HG03039 (cell line): ENCODE measurements around the gene UBA3.

Source experiments
- ATAC-seq: cut with Tn5 transposase; IDR thresholded peaks from one replicate; pipeline ENCODE4 v1.9.1; 2021; ENCODE audit warnings: mild to moderate bottlenecking, moderate library complexity; ENCODE audit not compliant: unreplicated experiment

Gene UBA3

GRCh38 chr3:69099576-69099975 is 19.4 kb upstream of the UBA3 start:
- no peak for ATAC-seq

GRCh38 chr3:69097407-69098086 is 17.4 kb upstream of the UBA3 start:
- ATAC-seq: no peak

- ATAC-seq: no peak
Observed at GRCh38 chr3:69096299-69096698, 16.1 kb upstream of the UBA3 start.

GRCh38 chr3:69095636-69096035 is 15.5 kb upstream of the UBA3 start:
- ATAC-seq: no peak

GRCh38 chr3:69094467-69095205 is 14.5 kb upstream of the UBA3 start:
- no peak for ATAC-seq

GRCh38 chr3:69092030-69092516 is 11.9 kb upstream of the UBA3 start:
- peak; percentile 58 for ATAC-seq

- ATAC-seq: no peak
Observed at GRCh38 chr3:69091389-69092029, 11.3 kb upstream of the UBA3 start.

GRCh38 chr3:69090021-69090420 is 9.9 kb upstream of the UBA3 start:
- no peak for ATAC-seq

- peak; percentile 19 for ATAC-seq
Observed at GRCh38 chr3:69088063-69088462, 7.9 kb upstream of the UBA3 start.

- no peak for ATAC-seq
Observed at GRCh38 chr3:69087030-69087791, 7.0 kb upstream of the UBA3 start.

GRCh38 chr3:69085833-69086722 is 5.9 kb upstream of the UBA3 start:
- no peak for ATAC-seq

- ATAC-seq: no peak
Observed at GRCh38 chr3:69085168-69085832, 5.1 kb upstream of the UBA3 start.

- ATAC-seq: peak; percentile 42
Observed at GRCh38 chr3:69084326-69085167, 4.4 kb upstream of the UBA3 start, which contains the start of gene ARL6IP5. TSS of gene ARL6IP5 (plus strand) at chr3:69084937. CDS start at chr3:69085048, 111 bp downstream.

- peak; percentile 57 for ATAC-seq
Observed at GRCh38 chr3:69082805-69083204, 2.6 kb upstream of the UBA3 start.

GRCh38 chr3:69082361-69082760 is 2.2 kb upstream of the UBA3 start:
- no peak for ATAC-seq

- no peak for ATAC-seq
Observed at GRCh38 chr3:69081583-69082262, 1.6 kb upstream of the UBA3 start.

- ATAC-seq: no peak
Observed at GRCh38 chr3:69079269-69080159, 651 bp downstream of the UBA3 start.
